HepG2 (cell line): Measurements from ENCODE around the gene TLR9. TPM values are rescaled to one million over a fixed set of nuclear protein-coding genes. Genes with fewer than 3 reads are reported as not detected.
A peak's percentile ranks its signal among the peaks of the same experiment; 100 is the strongest.

Experiments used
- CTCF ChIP-seq: sonication (generic); formaldehyde crosslinking; IDR thresholded peaks from 2 replicates; pipeline ENCODE4 v1.5.0; 2020; ENCODE audit warnings: mild to moderate bottlenecking, missing genetic modification reagents, moderate library complexity
- FUBP1 ChIP-seq: sonication (generic); formaldehyde crosslinking; IDR thresholded peaks from 2 replicates; pipeline ENCODE4 v1.5.1; 2020; ENCODE audit warnings: missing genetic modification reagents, mild to moderate bottlenecking, borderline replicate concordance
- HMGXB3 ChIP-seq: sonication (generic); formaldehyde crosslinking; IDR thresholded peaks from 2 replicates; pipeline ENCODE4 v1.4.0; 2020; ENCODE audit warnings: missing genetic modification reagents, borderline replicate concordance
- HMGXB4 ChIP-seq, 2 experiments: sonication (generic) in 1 of 2; formaldehyde crosslinking in 1 of 2; IDR thresholded peaks; 2 replicates each; pipeline versions ENCODE4 v1.4.0 to v1.6.1; 2018 to 2020; ENCODE audit warnings: missing genetic modification reagents in 2 of 2, borderline replicate concordance in 1 of 2, low read depth in 1 of 2, mild to moderate bottlenecking in 1 of 2, missing biosample characterization in 1 of 2
- HNF1A ChIP-seq, 2 experiments: sonication (generic) in 1 of 2; formaldehyde crosslinking in 1 of 2; IDR thresholded peaks; 2 replicates each; pipeline versions ENCODE4 v1.4.0 to v1.6.1; 2016 to 2020; ENCODE audit warnings: borderline replicate concordance in 1 of 2, low read depth in 1 of 2, mild to moderate bottlenecking in 1 of 2, missing genetic modification reagents in 1 of 2
- NCOA1 ChIP-seq: sonication (generic); formaldehyde crosslinking; IDR thresholded peaks from 2 replicates; pipeline ENCODE4 v1.9.0; 2021; ENCODE audit warnings: missing genetic modification reagents
- NR0B2 ChIP-seq: sonication (generic); formaldehyde crosslinking; IDR thresholded peaks from 2 replicates; pipeline ENCODE4 v1.4.0; 2020; ENCODE audit warnings: mild to moderate bottlenecking, missing genetic modification reagents
- SCMH1 ChIP-seq: sonication (generic); formaldehyde crosslinking; IDR thresholded peaks from 2 replicates; pipeline ENCODE4 v1.9.0; 2021; ENCODE audit warnings: missing genetic modification reagents, mild to moderate bottlenecking, borderline replicate concordance
- TEAD3 ChIP-seq: optimal IDR thresholded peaks from 2 replicates; pipeline ENCODE3; 2016; ENCODE audit warnings: borderline replicate concordance
- ZNF276 ChIP-seq: sonication (generic); formaldehyde crosslinking; IDR thresholded peaks from 2 replicates; pipeline ENCODE4 v1.4.0; 2020; ENCODE audit warnings: mild to moderate bottlenecking, low read depth, missing genetic modification reagents
- polyA plus RNA-seq, 8 experiments: library from polyadenylated mRNA; depleted of rRNA in 3 of 8; stranded (reverse) in 7 of 8; unstranded in 1 of 8; fragments of >200 nt; fragmentation: Illumina TruSeq in 4 of 8; extraction: Trizol in 4 of 8; gene quantifications; 2 replicates each; pipeline versions ENCODE4 v1.2.1 to v1.2.3, GENCODE V29; 2011 to 2016; ENCODE audit warnings: low read depth in 4 of 8, missing spikeins in 1 of 8, mixed read lengths in 1 of 8; ENCODE audit not compliant: insufficient read depth in 1 of 8
- total RNA-seq, 5 experiments: library from RNA; depleted of rRNA; stranded (reverse); fragments of >200 nt; fragmentation: Illumina TruSeq; extraction: Trizol; gene quantifications; 2 replicates each; pipeline ENCODE4 v1.2.3, GENCODE V29; 2016; ENCODE audit warnings: low read depth in 1 of 5

TLR9 gene
- total and polyA plus RNA-seq, 2 of the 13 experiments (the other 11 are each of a cell fraction or from before 2014, with no cell fraction given), result not detected

- no peak for TF ChIP-seq HNF1A (IDR thresholded peaks at IDR 0.05; ENCODE audit: low read depth)
- 0 out of 2 replicates have a peak, but pooled peaks have one; percentile 9 for TF ChIP-seq HNF1A (CRISPR knock-in tag; IDR thresholded peaks at IDR 0.05; ENCODE audit: borderline replicate concordance)
- TF ChIP-seq FUBP1, result no peak
- TF ChIP-seq ZNF276 (CRISPR knock-in tag), result 0 out of 2 replicates have a peak, but pooled peaks have one; percentile 11
- TF ChIP-seq NR0B2, result no peak
- 0 out of 4 replicates have a peak, but pooled peaks of 1 of the 2 experiments have one; percentile 1 for TF ChIP-seq HMGXB4 (CRISPR knock-in tag; IDR thresholded peaks at IDR 0.05; ENCODE audit: borderline replicate concordance in 1 of 2, low read depth in 1 of 2)
- no peak for TF ChIP-seq NCOA1 (CRISPR knock-in tag)
- TF ChIP-seq SCMH1 (CRISPR knock-in tag), result no peak
- peak; percentile 37 for TF ChIP-seq TEAD3
- no peak; the same call in 1 of the 2 replicates for TF ChIP-seq HMGXB3 (CRISPR knock-in tag)
- TF ChIP-seq CTCF (CRISPR knock-in tag), result no peak
These were observed 47.8 kb downstream of the TLR9 start (continued) for GRCh38 chr3:52177701-52178042.
